ENCODE measurements around the gene MED9.

Gene MED9

GRCh38 chr17:17494870-17495535 lies 18.2 kb downstream of the MED9 start:
- H3K9ac ChIP-seq (ENCODE audit: low read depth, low read length, poor library complexity, severe bottlenecking), result no peak overlapping the region
- TF ChIP-seq EZH2phosphoT487 (IDR thresholded peaks at IDR 0.05; ENCODE audit: borderline replicate concordance) (no peak), CTCF (conservative IDR thresholded peaks at IDR 0.05; ENCODE audit: low read length) (no peak)
- H3K4me2 ChIP-seq (ENCODE audit: low read depth, low read length, poor library complexity, severe bottlenecking), result no peak overlapping the region
- H3K9me2 ChIP-seq (replicated peaks; ENCODE audit: low read depth, low read length), result no peaks in the 10 kb centered on the region
- no peaks in the 10 kb centered on the region for H3K9me3 ChIP-seq (ENCODE audit: insufficient read depth, low read depth, low read length)
- no peak overlapping the region for H3K4me3 ChIP-seq (ENCODE audit: low read length, poor library complexity, severe bottlenecking)
- H3K79me2 ChIP-seq (ENCODE audit: insufficient read depth, low read length), result no peaks in the 10 kb centered on the region
- peaks cover 13% of the 10 kb centered on the region for H3K4me1 ChIP-seq (ENCODE audit: insufficient read depth, low read length, poor library complexity, severe bottlenecking)
- H3F3A ChIP-seq (ENCODE audit: low read depth), result no peaks in the 10 kb centered on the region; the same call in 1 of the 2 replicates
- no peaks in the 10 kb centered on the region for H4K20me1 ChIP-seq (ENCODE audit: insufficient read depth, low read length, poor library complexity, severe bottlenecking)
- H3K27me3 ChIP-seq (ENCODE audit: insufficient read depth, low read length, poor library complexity, severe bottlenecking), result no peaks in the 10 kb centered on the region
- peaks cover 18% of the 10 kb centered on the region; the same call in 1 of the 2 replicates for H3K36me3 ChIP-seq (ENCODE audit: insufficient read depth, low read length)
- no peak overlapping the region for H2AFZ ChIP-seq (ENCODE audit: low read length)

DNA sequence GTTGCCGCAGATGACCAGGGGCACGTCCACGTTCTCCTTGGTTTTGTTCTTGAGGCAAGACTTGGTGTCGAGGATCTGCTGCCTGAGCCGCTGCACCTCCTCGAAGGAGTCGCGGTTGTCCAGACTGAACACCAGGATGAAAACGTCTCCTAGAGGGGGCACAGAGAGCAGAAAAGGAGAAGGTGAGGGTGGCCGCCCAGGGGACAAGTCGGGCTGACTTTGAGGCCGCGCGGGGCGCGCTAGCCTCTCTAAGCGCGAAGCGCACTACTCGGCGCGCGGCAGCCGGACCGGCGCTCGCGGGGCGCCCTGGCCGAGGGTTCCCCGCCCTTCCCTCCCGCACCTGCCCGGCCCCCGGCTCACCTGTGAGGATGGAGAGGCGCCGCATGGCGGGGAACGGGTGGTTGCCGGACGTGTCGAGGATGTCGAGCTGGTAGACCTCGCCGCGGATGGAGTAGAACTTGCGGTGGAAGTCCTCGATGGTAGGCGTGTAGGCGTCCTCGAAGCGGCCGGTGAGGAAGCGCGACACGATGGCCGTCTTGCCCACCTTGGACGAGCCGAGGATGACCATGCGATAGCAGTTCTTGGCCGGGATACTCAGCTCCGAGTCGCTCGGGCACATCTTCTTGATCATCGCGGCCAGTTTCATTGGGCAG lies 18.9 kb downstream of the MED9 start:
- H3K9me2 ChIP-seq (replicated peaks; ENCODE audit: low read depth, low read length), result no peaks in the 10 kb centered on the region
- no peaks in the 10 kb centered on the region for H4K20me1 ChIP-seq (ENCODE audit: insufficient read depth, low read length, poor library complexity, severe bottlenecking)
- H3F3A ChIP-seq (ENCODE audit: low read depth), result no peaks in the 10 kb centered on the region; the same call in 1 of the 2 replicates
- peak overlapping the region; percentile 96; the same call in 1 of the 2 replicates for H2AFZ ChIP-seq (ENCODE audit: low read length)
- peak overlapping the region; percentile 86 for H3K4me3 ChIP-seq (ENCODE audit: low read length, poor library complexity, severe bottlenecking)
- H3K9ac ChIP-seq (ENCODE audit: low read depth, low read length, poor library complexity, severe bottlenecking), result peak overlapping the region; percentile 81
- peaks cover 18% of the 10 kb centered on the region; the same call in 1 of the 2 replicates for H3K36me3 ChIP-seq (ENCODE audit: insufficient read depth, low read length)
- no peak for TF ChIP-seq EZH2phosphoT487 (IDR thresholded peaks at IDR 0.05; ENCODE audit: borderline replicate concordance)
- no peak for TF ChIP-seq CTCF (conservative IDR thresholded peaks at IDR 0.05; ENCODE audit: low read length)
- H3K27me3 ChIP-seq (ENCODE audit: insufficient read depth, low read length, poor library complexity, severe bottlenecking), result no peaks in the 10 kb centered on the region
- H3K79me2 ChIP-seq (ENCODE audit: insufficient read depth, low read length), result no peaks in the 10 kb centered on the region
- peak overlapping the region; percentile 90 for H3K4me2 ChIP-seq (ENCODE audit: low read depth, low read length, poor library complexity, severe bottlenecking)
- H3K9me3 ChIP-seq (ENCODE audit: insufficient read depth, low read depth, low read length), result no peaks in the 10 kb centered on the region
- H3K4me1 ChIP-seq (ENCODE audit: insufficient read depth, low read length, poor library complexity, severe bottlenecking), result peaks cover 13% of the 10 kb centered on the region

GRCh38 chr17:17496189-17497064 lies 19.6 kb downstream of the MED9 start, which contains the start of gene RASD1:
Gene RASD1, minus strand, starts transcription at chr17:17496395. Its CDS starts 214 bp downstream, at chr17:17496181.
- Histone ChIP-seq H3K27me3 (ENCODE audit: insufficient read depth, low read length, poor library complexity, severe bottlenecking) (no peaks in the 10 kb centered on the region), H3K4me1 (ENCODE audit: insufficient read depth, low read length, poor library complexity, severe bottlenecking) (peaks cover 13% of the 10 kb centered on the region), H3F3A (ENCODE audit: low read depth) (no peaks in the 10 kb centered on the region; the same call in 1 of the 2 replicates), H3K36me3 (ENCODE audit: insufficient read depth, low read length) (peaks cover 14% of the 10 kb centered on the region; the same call in 1 of the 2 replicates), H3K4me3 (ENCODE audit: low read length, poor library complexity, severe bottlenecking) (peak within 1 kb of the TSS; percentile 86), H3K9ac (ENCODE audit: low read depth, low read length, poor library complexity, severe bottlenecking) (peak within 1 kb of the TSS; percentile 81), H2AFZ (ENCODE audit: low read length) (peak within 1 kb of the TSS; percentile 96), H3K9me2 (replicated peaks; ENCODE audit: low read depth, low read length) (no peaks in the 10 kb centered on the region), H3K79me2 (ENCODE audit: insufficient read depth, low read length) (no peaks in the 10 kb centered on the region), H4K20me1 (ENCODE audit: insufficient read depth, low read length, poor library complexity, severe bottlenecking) (no peaks in the 10 kb centered on the region), H3K4me2 (ENCODE audit: low read depth, low read length, poor library complexity, severe bottlenecking) (peak within 1 kb of the TSS; percentile 90), H3K9me3 (ENCODE audit: insufficient read depth, low read depth, low read length) (no peaks in the 10 kb centered on the region)
- no peak for TF ChIP-seq EZH2phosphoT487 (IDR thresholded peaks at IDR 0.05; ENCODE audit: borderline replicate concordance)
- TF ChIP-seq CTCF (conservative IDR thresholded peaks at IDR 0.05; ENCODE audit: low read length), result peak; percentile 75
